Panc1 (cell line): Measurements from ENCODE around the gene IL22RA1. TPM values are rescaled to one million over a fixed set of nuclear protein-coding genes. Genes with fewer than 3 reads are reported as not detected.

ENCODE experiments used
- ATAC-seq: fragments of 200-7000 bp; cut with Tn5 transposase; 2 replicates; pipeline ENCODE4 v1.9.1; 2020; ENCODE audit warnings: mild to moderate bottlenecking, moderate library complexity
- BruUV-seq: library from RNA; stranded (reverse); fragments of 400-500 nt; replicated peaks from 2 replicates; lab custom pipeline; 2021; lab: Mats Ljungman, UMichigan
- CTCF ChIA-PET: fragments of 300-600 bp; sonication (Branson Sonifier 250); formaldehyde crosslinking; loops from one replicate; lab custom pipeline; 2022; ENCODE audit warnings: antibody characterized with exemption; lab: Charles Lee
- POLR2A ChIA-PET: fragments of 300-600 bp; sonication (Branson Sonifier 250); formaldehyde crosslinking; loops from one replicate; lab custom pipeline; 2022; ENCODE audit warnings: antibody characterized with exemption; lab: Charles Lee
- DNase-seq: peaks from one replicate; pipeline ENCODE4 v3.0.0-alpha.2; 2010; ENCODE audit warnings: low read depth, low spot score
- H3K27ac ChIP-seq: 2 replicates; pipeline ENCODE4 v1.5.1; 2011; ENCODE audit warnings: mild to moderate bottlenecking, low read length, inconsistent platforms
- H3K27me3 ChIP-seq: fragments of 200-500 bp; sonication (Bioruptor generic); 2 replicates; pipeline ENCODE4 v1.6.0; 2014; ENCODE audit warnings: low read length, inconsistent platforms; ENCODE audit not compliant: control insufficient read depth, insufficient read depth
- H3K36me3 ChIP-seq: fragments of 200-500 bp; sonication (Bioruptor generic); 2 replicates; pipeline ENCODE4 v1.5.1; 2014; ENCODE audit warnings: inconsistent platforms, mild to moderate bottlenecking, low read length, moderate library complexity; ENCODE audit not compliant: control insufficient read depth, insufficient read depth
- H3K4me1 ChIP-seq: 2 replicates; pipeline ENCODE4 v1.5.1; 2011; ENCODE audit warnings: inconsistent platforms, mild to moderate bottlenecking, low read length, moderate library complexity; ENCODE audit not compliant: control insufficient read depth, insufficient read depth
- H3K4me3 ChIP-seq, 2 experiments: 2 replicates each; pipeline ENCODE4 v1.5.1; 2011 to 2012; ENCODE audit warnings: low read depth in 2 of 2, low read length in 2 of 2, mild to moderate bottlenecking in 2 of 2, inconsistent platforms in 1 of 2, moderate library complexity in 1 of 2
- H3K9me3 ChIP-seq: fragments of 200-500 bp; sonication (Bioruptor generic); 2 replicates; pipeline ENCODE4 v1.5.1; 2014; ENCODE audit warnings: low read depth, mild to moderate bottlenecking, inconsistent platforms, low read length, moderate library complexity; ENCODE audit not compliant: control insufficient read depth, insufficient read depth
- POLR2AphosphoS5 ChIP-seq: IDR thresholded peaks from 2 replicates; pipeline ENCODE4 v1.6.1; 2012; ENCODE audit warnings: mild to moderate bottlenecking, low read depth, low read length, moderate library complexity
- SIN3A ChIP-seq: IDR thresholded peaks from 2 replicates; pipeline ENCODE4 v1.6.1; 2012; ENCODE audit warnings: low read depth, mild to moderate bottlenecking, low read length, moderate library complexity, borderline replicate concordance; ENCODE audit not compliant: insufficient read depth
- TCF7L2 ChIP-seq: IDR thresholded peaks from 2 replicates; pipeline ENCODE4 v1.6.1; 2011; ENCODE audit warnings: mild to moderate bottlenecking, low read depth, low read length, inconsistent platforms
- in situ Hi-C: cut with HindIII; loops from 2 replicates; pipeline ENCODE4 v1.10.0; 2016; ENCODE audit warnings: low sequenced_read_pairs, low pct_unique_long_range_greater_than_20kb
- intact Hi-C: fragments of 100-400 bp; cut with micrococcal nuclease; formaldehyde crosslinking; loops from one replicate; pipeline ENCODE4 v1.10.0; 2022; ENCODE audit not compliant: unreplicated experiment
- total RNA-seq: library from RNA; stranded (reverse); gene quantifications from one replicate; pipeline ENCODE4 v1.2.1, GENCODE V29; 2021; ENCODE audit not compliant: unreplicated experiment
- TF ChIP-seq, protein P1 (sequence below), 2 experiments: IDR thresholded peaks; 2 replicates each; pipeline ENCODE4 v1.6.1; 2011 to 2012; ENCODE audit warnings: low read depth in 2 of 2, control low read depth in 1 of 2, low read length in 1 of 2, mild to moderate bottlenecking in 1 of 2, moderate library complexity in 1 of 2; ENCODE audit not compliant: insufficient read depth in 1 of 2
- TF ChIP-seq, protein P2 (sequence below): fragments of 450-650 bp; IDR thresholded peaks from 2 replicates; pipeline ENCODE4 v1.5.1; 2017; ENCODE audit warnings: mild to moderate bottlenecking

Gene IL22RA1
- total RNA-seq, 1 experiment from 2014 or later, result 1.1 TPM

DNA sequence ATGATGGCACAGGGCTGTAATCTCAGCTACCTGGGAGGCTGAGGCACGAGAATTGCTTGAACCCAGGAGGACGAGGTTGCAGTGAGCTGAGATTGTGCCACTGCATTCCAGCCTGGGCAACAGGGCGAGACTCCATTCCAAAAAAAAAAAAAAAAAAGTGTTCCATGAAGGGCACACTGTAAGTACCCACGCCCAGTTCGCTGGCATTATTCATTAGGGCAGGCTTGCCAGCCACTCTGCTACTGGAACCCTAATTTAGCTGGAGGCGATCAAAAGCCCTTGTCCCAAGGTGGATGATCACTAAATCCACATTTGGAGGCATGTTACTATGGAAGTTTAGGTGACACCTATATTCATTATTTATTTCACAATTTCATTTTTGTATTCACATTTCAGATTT lies 39.1 kb upstream of the IL22RA1 start:
- CTCF ChIA-PET, result no interaction called here
- no TSS peak for BruUV-seq
- intact Hi-C loops (no loop called here), in situ Hi-C loops (no loop called here)
- DNase-seq, result no peak
- Histone ChIP-seq H3K4me3 (no peak overlapping the region), H3K9me3 (no peaks in the 10 kb centered on the region), H3K27ac (no peak overlapping the region), H3K36me3 (no peaks in the 10 kb centered on the region), H3K4me1 (peaks cover 4% of the 10 kb centered on the region; the same call in 1 of the 2 replicates), H3K27me3 (no peaks in the 10 kb centered on the region)
- TF ChIP-seq POLR2AphosphoS5 (no peak), SIN3A (no peak)
- TF ChIP-seq, protein P1, sequence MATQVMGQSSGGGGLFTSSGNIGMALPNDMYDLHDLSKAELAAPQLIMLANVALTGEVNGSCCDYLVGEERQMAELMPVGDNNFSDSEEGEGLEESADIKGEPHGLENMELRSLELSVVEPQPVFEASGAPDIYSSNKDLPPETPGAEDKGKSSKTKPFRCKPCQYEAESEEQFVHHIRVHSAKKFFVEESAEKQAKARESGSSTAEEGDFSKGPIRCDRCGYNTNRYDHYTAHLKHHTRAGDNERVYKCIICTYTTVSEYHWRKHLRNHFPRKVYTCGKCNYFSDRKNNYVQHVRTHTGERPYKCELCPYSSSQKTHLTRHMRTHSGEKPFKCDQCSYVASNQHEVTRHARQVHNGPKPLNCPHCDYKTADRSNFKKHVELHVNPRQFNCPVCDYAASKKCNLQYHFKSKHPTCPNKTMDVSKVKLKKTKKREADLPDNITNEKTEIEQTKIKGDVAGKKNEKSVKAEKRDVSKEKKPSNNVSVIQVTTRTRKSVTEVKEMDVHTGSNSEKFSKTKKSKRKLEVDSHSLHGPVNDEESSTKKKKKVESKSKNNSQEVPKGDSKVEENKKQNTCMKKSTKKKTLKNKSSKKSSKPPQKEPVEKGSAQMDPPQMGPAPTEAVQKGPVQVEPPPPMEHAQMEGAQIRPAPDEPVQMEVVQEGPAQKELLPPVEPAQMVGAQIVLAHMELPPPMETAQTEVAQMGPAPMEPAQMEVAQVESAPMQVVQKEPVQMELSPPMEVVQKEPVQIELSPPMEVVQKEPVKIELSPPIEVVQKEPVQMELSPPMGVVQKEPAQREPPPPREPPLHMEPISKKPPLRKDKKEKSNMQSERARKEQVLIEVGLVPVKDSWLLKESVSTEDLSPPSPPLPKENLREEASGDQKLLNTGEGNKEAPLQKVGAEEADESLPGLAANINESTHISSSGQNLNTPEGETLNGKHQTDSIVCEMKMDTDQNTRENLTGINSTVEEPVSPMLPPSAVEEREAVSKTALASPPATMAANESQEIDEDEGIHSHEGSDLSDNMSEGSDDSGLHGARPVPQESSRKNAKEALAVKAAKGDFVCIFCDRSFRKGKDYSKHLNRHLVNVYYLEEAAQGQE (IDR thresholded peaks at IDR 0.05; ENCODE audit: insufficient read depth in 1 of 2, low read depth in 2 of 2, low read length in 1 of 2), result no peak
- POLR2A ChIA-PET, result no interaction called here
- no peak for ATAC-seq

DNA sequence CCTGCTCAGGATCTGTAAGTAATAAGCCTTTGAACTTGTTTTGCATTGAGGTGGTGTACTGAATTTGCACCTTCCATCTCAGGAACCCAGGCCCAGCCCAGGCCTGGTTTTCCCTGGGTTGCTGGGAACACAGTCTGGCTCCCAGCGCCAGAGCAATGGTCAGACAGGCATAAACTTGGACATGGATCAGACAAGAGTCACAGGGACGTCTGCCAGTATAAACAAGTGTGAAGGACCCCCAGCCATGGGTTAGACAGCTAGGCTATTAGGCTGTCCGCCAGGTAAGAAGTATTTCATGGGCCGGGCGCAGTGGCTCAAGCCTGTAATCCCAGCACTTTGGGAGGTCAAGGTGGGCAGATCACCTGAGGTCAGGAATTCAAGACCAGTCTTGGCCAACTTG lies 38.7 kb upstream of the IL22RA1 start:
- TF ChIP-seq, protein P2, sequence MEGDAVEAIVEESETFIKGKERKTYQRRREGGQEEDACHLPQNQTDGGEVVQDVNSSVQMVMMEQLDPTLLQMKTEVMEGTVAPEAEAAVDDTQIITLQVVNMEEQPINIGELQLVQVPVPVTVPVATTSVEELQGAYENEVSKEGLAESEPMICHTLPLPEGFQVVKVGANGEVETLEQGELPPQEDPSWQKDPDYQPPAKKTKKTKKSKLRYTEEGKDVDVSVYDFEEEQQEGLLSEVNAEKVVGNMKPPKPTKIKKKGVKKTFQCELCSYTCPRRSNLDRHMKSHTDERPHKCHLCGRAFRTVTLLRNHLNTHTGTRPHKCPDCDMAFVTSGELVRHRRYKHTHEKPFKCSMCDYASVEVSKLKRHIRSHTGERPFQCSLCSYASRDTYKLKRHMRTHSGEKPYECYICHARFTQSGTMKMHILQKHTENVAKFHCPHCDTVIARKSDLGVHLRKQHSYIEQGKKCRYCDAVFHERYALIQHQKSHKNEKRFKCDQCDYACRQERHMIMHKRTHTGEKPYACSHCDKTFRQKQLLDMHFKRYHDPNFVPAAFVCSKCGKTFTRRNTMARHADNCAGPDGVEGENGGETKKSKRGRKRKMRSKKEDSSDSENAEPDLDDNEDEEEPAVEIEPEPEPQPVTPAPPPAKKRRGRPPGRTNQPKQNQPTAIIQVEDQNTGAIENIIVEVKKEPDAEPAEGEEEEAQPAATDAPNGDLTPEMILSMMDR, result no peak
- TF ChIP-seq TCF7L2, result no peak
- TF ChIP-seq POLR2AphosphoS5, result no peak
- no peak for TF ChIP-seq SIN3A
- intact Hi-C loops, result no loop called here
- H3K36me3 ChIP-seq, result no peaks in the 10 kb centered on the region
- no peak overlapping the region for H3K27ac ChIP-seq
- ATAC-seq (no peak), DNase-seq (no peak)
- CTCF ChIA-PET, result no interaction called here
- no peak overlapping the region for H3K4me3 ChIP-seq
- H3K4me1 ChIP-seq, result peaks cover 4% of the 10 kb centered on the region; the same call in 1 of the 2 replicates
- in situ Hi-C loops, result no loop called here
- no TSS peak for BruUV-seq
- POLR2A ChIA-PET, result no interaction called here
- no peaks in the 10 kb centered on the region for H3K9me3 ChIP-seq
- no peaks in the 10 kb centered on the region for H3K27me3 ChIP-seq

DNA sequence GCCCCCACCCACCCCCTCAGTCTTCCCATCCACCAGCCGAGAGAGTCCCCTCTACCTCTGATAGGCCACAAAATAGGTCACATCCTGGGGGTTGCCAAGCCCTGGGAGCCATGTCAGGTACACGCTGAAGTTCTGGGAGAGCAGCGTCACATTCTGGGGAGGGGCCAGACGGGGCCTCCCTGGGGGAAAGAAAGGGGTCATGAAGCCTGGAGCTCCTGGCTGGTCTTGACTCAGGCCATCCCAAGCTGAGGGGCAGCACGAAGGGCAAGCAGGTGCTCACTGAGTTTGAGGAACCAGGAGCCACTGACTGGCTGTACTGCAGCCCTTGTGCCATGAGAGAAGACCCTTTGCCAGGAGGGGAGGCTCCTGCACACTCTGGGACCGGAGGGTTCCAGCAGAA lies 37.7 kb upstream of the IL22RA1 start:
- in situ Hi-C loops, result no loop called here
- CTCF ChIA-PET, result no interaction called here

More for the DNA sequence above, 37.7 kb upstream of the IL22RA1 start:
- no TSS peak for BruUV-seq
- intact Hi-C loops, result no loop called here
- TF ChIP-seq TCF7L2, result no peak
- TF ChIP-seq, protein P1 (IDR thresholded peaks at IDR 0.05; ENCODE audit: insufficient read depth in 1 of 2, low read depth in 2 of 2, low read length in 1 of 2), result no peak
- TF ChIP-seq, protein P2, result no peak
- TF ChIP-seq SIN3A, result no peak
- TF ChIP-seq POLR2AphosphoS5, result no peak
- Histone ChIP-seq H3K27me3 (no peaks in the 10 kb centered on the region), H3K27ac (no peak overlapping the region), H3K9me3 (no peaks in the 10 kb centered on the region), H3K36me3 (no peaks in the 10 kb centered on the region), H3K4me1 (no peaks in the 10 kb centered on the region), H3K4me3 (no peak overlapping the region)
- POLR2A ChIA-PET, result no interaction called here
- ATAC-seq (no peak), DNase-seq (no peak)
